Measurements from ENCODE around the gene C5AR2.

DNA sequence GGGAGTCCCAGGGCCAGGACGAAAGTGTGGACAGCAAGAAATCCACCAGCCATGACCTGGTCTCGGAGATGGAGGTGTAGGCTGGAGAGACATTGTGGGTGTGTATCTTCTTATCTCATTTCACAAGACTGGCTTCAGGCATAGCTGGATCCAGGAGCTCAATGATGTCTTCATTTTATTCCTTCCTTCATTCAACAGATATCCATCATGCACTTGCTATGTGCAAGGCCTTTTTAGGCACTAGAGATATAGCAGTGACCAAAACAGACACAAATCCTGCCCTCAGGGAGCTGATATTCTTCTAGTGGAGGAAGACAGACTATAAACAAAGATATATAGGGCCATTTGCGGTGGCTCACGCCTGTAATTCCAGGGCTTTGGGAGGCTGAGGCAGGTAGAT, 9.8 kb downstream of the C5AR2 start:
- TF ChIP-seq, protein P1, sequence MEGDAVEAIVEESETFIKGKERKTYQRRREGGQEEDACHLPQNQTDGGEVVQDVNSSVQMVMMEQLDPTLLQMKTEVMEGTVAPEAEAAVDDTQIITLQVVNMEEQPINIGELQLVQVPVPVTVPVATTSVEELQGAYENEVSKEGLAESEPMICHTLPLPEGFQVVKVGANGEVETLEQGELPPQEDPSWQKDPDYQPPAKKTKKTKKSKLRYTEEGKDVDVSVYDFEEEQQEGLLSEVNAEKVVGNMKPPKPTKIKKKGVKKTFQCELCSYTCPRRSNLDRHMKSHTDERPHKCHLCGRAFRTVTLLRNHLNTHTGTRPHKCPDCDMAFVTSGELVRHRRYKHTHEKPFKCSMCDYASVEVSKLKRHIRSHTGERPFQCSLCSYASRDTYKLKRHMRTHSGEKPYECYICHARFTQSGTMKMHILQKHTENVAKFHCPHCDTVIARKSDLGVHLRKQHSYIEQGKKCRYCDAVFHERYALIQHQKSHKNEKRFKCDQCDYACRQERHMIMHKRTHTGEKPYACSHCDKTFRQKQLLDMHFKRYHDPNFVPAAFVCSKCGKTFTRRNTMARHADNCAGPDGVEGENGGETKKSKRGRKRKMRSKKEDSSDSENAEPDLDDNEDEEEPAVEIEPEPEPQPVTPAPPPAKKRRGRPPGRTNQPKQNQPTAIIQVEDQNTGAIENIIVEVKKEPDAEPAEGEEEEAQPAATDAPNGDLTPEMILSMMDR (IDR thresholded peaks at IDR 0.05), result no peak
- TF ChIP-seq EZH2 (IDR thresholded peaks at IDR 0.05; ENCODE audit: borderline replicate concordance, insufficient read depth, low read depth, low read length, poor library complexity, severe bottlenecking), result no peak
